Astrocyte of the cerebellum (primary cell): ENCODE measurements around the gene NHSL1.

Experiments
- DNase-seq: peaks from one replicate; pipeline ENCODE4 v3.0.0-alpha.2; 2011; ENCODE audit warnings: low read depth
- H3K4me3 ChIP-seq: 2 replicates; pipeline ENCODE4 v1.5.1; 2011; ENCODE audit warnings: mild to moderate bottlenecking, low read depth, low read length, moderate library complexity
- in situ Hi-C: cut with HindIII; loops from 2 replicates; pipeline ENCODE4 v1.10.0; 2017; ENCODE audit warnings: low sequenced_read_pairs
- TF ChIP-seq, protein P1 (sequence below): IDR thresholded peaks from 2 replicates; pipeline ENCODE4 v1.5.1; 2012; ENCODE audit warnings: low read length, low read depth, moderate library complexity, mild to moderate bottlenecking; ENCODE audit errors: missing control alignments

The NHSL1 gene

GRCh38 chr6:138404666-138405337, 94.5 kb downstream of the NHSL1 start:
- DNase-seq = no peak
- TF ChIP-seq, protein P1, sequence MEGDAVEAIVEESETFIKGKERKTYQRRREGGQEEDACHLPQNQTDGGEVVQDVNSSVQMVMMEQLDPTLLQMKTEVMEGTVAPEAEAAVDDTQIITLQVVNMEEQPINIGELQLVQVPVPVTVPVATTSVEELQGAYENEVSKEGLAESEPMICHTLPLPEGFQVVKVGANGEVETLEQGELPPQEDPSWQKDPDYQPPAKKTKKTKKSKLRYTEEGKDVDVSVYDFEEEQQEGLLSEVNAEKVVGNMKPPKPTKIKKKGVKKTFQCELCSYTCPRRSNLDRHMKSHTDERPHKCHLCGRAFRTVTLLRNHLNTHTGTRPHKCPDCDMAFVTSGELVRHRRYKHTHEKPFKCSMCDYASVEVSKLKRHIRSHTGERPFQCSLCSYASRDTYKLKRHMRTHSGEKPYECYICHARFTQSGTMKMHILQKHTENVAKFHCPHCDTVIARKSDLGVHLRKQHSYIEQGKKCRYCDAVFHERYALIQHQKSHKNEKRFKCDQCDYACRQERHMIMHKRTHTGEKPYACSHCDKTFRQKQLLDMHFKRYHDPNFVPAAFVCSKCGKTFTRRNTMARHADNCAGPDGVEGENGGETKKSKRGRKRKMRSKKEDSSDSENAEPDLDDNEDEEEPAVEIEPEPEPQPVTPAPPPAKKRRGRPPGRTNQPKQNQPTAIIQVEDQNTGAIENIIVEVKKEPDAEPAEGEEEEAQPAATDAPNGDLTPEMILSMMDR = no peak
- in situ Hi-C loops = loop anchor here (25.0 kb wide), 1 partner anchor 357 kb away; the partner anchor contains the start of gene CCDC28A
- peak overlapping the region; percentile 86 for H3K4me3 ChIP-seq

DNA sequence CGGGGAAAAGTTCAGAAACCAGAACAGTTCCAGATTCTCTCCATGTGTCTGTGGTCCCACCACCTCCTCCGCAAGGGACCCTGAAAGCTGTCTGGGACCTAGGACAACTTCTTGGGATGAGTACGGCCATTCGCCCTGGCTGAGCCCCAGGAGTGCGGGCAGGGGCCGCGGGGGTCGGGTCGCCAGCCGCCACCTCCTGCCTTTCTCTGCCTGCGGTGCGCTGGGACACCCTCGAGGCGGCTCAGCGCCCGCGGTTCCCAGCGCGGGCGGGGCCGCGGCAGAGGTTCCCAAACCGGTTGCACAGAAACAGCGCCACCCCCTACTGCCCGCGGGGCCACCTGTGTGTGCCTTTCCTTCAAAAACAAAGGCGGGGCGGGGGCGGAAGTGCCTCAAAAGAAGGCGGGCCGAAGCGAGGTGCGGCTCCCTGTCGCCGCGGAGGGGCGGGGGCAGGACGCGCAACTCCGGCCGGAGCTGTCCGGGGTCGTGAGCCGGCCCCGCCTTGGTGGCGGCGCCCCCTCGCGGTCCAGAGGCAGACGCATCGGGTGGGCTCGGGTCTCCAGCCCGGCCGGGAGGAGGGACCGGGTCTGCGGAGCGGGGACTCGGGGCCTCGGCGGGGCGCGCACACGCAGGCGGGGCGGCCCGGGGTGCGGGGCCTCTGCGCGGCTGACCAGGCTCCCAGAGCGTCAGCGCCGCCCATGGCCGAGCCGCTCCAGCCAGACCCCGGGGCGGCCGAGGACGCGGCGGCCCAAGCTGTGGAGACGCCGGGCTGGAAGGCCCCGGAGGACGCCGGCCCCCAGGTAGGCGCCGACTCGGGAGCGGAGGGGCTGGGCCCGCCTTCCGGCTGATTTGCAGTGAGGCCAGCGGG, 95.3 kb downstream of the NHSL1 start, which contains the start of gene HEBP2:
Gene HEBP2 (plus strand): TSS at position 423 of the 865 bp plus-strand sequence. CDS start 273 bp downstream, at position 696.
- H3K4me3 ChIP-seq = peak within 1 kb of the TSS; percentile 86
- in situ Hi-C loops = loop anchor here (25.0 kb wide), 1 partner anchor 358 kb away; the partner anchor contains the start of gene CCDC28A
- DNase-seq = peak; percentile 65
- TF ChIP-seq, protein P1 = peak; percentile 57

DNA sequence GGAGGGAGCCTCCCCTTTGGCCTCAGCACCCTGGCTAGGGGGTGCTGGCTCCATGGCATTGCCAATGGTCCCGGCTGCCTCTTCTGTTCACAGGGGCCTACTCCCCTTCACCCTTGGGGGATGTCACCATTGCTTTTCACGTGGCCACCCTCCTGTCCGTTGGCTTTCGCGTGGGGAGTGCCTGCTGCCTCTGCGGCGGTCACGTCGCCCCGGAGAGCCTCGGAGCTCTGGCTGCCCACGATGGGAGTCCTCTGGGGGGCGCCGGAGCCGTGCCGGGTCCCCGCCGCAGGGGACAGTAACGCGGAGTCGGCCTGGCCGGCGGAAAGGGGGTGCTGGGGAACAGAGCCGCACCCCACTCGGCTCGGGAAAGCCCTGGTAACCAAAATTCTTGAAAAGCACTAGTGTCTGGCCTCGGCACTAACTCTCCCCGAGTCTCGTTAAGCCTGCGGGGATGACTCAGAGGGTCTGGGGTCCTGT, 95.9 kb downstream of the NHSL1 start:
- TF ChIP-seq, protein P1 = peak; percentile 30
- no peak for DNase-seq

GRCh38 chr6:138402838-138403187, 96.5 kb downstream of the NHSL1 start:
- DNase-seq = no peak
- TF ChIP-seq, protein P1 = no peak
- in situ Hi-C loops = loop anchor here (25.0 kb wide), 1 partner anchor 359 kb away; the partner anchor contains the start of gene CCDC28A
- peak overlapping the region; percentile 86 for H3K4me3 ChIP-seq

More for the DNA sequence above, 95.9 kb downstream of the NHSL1 start:
- in situ Hi-C loops = loop anchor here (25.0 kb wide), 1 partner anchor 359 kb away; the partner anchor contains the start of gene CCDC28A
- H3K4me3 ChIP-seq = peak overlapping the region; percentile 86

- in situ Hi-C loops = loop anchor here (25.0 kb wide), 1 partner anchor 360 kb away; the partner anchor contains the start of gene CCDC28A
- DNase-seq = no peak
- no peak overlapping the region for H3K4me3 ChIP-seq
- TF ChIP-seq, protein P1 = no peak
Measured at GRCh38 chr6:138401960-138402837, 97.1 kb downstream of the NHSL1 start.
